Thymus (tissue), 11 donors: ENCODE measurements around the gene COL19A1. TPM values are rescaled to one million over a fixed set of nuclear protein-coding genes. Genes with fewer than 3 reads are reported as not detected.

ENCODE experiments used
- DNase-seq, 9 donors: peaks; one replicate each; pipeline ENCODE4 v3.0.0-alpha.2; 2013; ENCODE audit warnings: low spot score in 9 of 9, low read depth in 6 of 9, missing footprints in 1 of 9
- H3K27ac ChIP-seq, 2 donors: one replicate each; pipeline ENCODE4 v1.5.1; 2013; ENCODE audit warnings: control low read depth in 1 of 2, low read depth in 1 of 2, low read length in 1 of 2, mild to moderate bottlenecking in 1 of 2, moderate library complexity in 1 of 2
- H3K27me3 ChIP-seq, 2 donors: one replicate each; pipeline ENCODE4 v1.5.1; 2013; ENCODE audit warnings: low read length in 1 of 2; ENCODE audit not compliant: control insufficient read depth in 2 of 2, insufficient read depth in 1 of 2
- H3K36me3 ChIP-seq, 2 donors: one replicate each; pipeline ENCODE4 v1.5.1; 2013; ENCODE audit warnings: low read length in 1 of 2, mild to moderate bottlenecking in 1 of 2, moderate library complexity in 1 of 2; ENCODE audit not compliant: control insufficient read depth in 2 of 2, insufficient read depth in 2 of 2
- H3K4me1 ChIP-seq, 2 donors: one replicate each; pipeline ENCODE4 v1.5.1; 2013; ENCODE audit warnings: low read length in 2 of 2; ENCODE audit not compliant: control insufficient read depth in 2 of 2, insufficient read depth in 2 of 2
- H3K4me3 ChIP-seq, 2 donors: one replicate each; pipeline ENCODE4 v1.5.1; 2013; ENCODE audit warnings: low read length in 2 of 2, control low read depth in 1 of 2, mild to moderate bottlenecking in 1 of 2
- H3K9me3 ChIP-seq, 2 donors: one replicate each; pipeline ENCODE4 v1.5.1; 2013; ENCODE audit warnings: low read length in 1 of 2, mild to moderate bottlenecking in 1 of 2; ENCODE audit not compliant: control insufficient read depth in 2 of 2, insufficient read depth in 1 of 2
- WGBS: extraction: QIAGEN DNeasy Blood & Tissue Kit; methylation state at CpG from one replicate; pipeline ENCODE4 v1.1.7; 2013; 5-methylcytosine and 5-hydroxymethylcytosine counted together
- polyA plus RNA-seq: library from polyadenylated mRNA; stranded (reverse); fragments of 200-250 nt; gene quantifications from one replicate; pipeline ENCODE4 v1.2.3, GENCODE V29; 2013
- total RNA-seq: library from RNA; stranded (reverse); fragments of 120-200 nt; gene quantifications from one replicate; pipeline ENCODE4 v1.2.4, GENCODE V29; 2013
- donor health status: healthy.

Gene COL19A1
- total and polyA plus RNA-seq, 2 donors: 0.34 to 8.7 TPM

DNA sequence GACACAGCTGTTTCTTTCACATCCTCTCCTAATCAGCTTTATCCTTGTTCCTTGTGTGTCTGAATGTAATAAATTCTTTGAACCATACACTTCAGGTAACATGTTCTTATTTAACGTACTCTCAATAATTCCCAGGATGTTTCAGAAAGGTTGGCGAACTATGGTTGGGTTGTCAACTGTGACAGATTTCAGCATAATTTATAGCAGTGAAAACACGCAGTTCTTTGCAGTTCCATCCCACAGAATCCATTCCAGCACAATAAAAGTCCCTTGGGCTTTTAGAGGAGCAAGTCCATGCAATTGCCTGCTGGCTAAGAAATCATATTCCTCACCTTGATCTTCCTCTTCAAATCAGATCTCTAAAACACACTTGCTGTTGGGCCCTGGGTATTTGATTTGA is 317.2 kb downstream of the COL19A1 start:
- Histone ChIP-seq H3K27me3 (no peaks in the 10 kb centered on the region), H3K4me1 (no peaks in the 10 kb centered on the region), H3K4me3 (no peak overlapping the region), H3K36me3 (no peaks in the 10 kb centered on the region), H3K9me3 (no peaks in the 10 kb centered on the region), H3K27ac (no peak overlapping the region)
- 78% methylated on average over 3 of the region's 3 CpGs for WGBS
- no peak for DNase-seq

GRCh38 chr6:70184723-70185122 is 318.4 kb downstream of the COL19A1 start:
- H3K9me3 ChIP-seq: no peaks in the 10 kb centered on the region
- no peaks in the 10 kb centered on the region for H3K36me3 ChIP-seq
- no peak overlapping the region for H3K4me3 ChIP-seq
- H3K4me1 ChIP-seq: no peaks in the 10 kb centered on the region
- 93% methylated on average over 3 of the region's 3 CpGs for whole genome bisulfite sequencing
- no peak for DNase-seq
- no peaks in the 10 kb centered on the region for H3K27me3 ChIP-seq
- H3K27ac ChIP-seq: no peak overlapping the region

- Histone ChIP-seq H3K36me3 (no peaks in the 10 kb centered on the region), H3K27me3 (no peaks in the 10 kb centered on the region), H3K27ac (no peak overlapping the region), H3K9me3 (no peaks in the 10 kb centered on the region), H3K4me3 (no peak overlapping the region), H3K4me1 (no peaks in the 10 kb centered on the region)
- DNase-seq: no peak
- 86% methylated on average over 1 of the region's 1 CpG for WGBS
Measured at GRCh38 chr6:70186461-70186860, 320.1 kb downstream of the COL19A1 start.

DNA sequence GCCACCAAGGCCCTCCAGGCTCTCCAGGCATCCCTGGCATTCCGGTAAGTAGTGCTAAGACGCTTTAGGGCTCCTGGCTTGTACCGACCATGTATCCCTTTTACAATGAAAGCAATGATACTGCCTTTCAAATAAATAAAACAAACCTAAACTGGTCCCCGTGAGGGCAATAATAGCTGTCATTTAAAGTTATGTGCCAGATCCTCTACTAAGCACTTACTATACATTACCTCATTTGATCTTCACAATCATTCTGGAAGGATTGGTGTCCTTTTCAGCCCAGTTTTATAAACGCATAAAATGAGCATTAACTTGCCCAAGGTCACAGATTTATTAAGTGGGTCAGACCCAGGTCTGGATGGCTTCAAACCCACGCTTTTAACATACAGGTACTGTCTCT is 321.8 kb downstream of the COL19A1 start:
- 94% methylated on average over 6 of the region's 6 CpGs for WGBS

DNA sequence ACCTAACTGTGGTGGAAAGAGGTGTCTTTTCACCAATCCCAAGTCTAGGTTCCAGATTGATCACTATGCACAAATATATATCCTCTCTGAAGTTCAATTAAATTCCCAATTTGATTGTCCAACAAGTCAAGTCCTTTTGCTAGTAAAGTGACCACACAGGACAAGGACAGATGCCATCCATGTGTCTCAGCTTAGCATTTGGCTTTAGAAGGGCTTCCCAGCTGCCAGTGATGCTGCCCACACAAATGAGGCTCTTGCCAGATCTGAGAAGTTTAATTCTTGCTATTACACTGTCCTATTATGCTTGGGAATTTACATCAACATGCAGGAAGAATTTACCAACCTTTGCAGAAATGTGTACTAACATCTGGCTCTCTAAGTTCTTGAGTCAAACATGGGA is 328.1 kb downstream of the COL19A1 start:
- Histone ChIP-seq H3K27ac (no peak overlapping the region), H3K36me3 (no peaks in the 10 kb centered on the region), H3K4me1 (no peaks in the 10 kb centered on the region), H3K4me3 (no peak overlapping the region), H3K9me3 (no peaks in the 10 kb centered on the region), H3K27me3 (no peaks in the 10 kb centered on the region)
- no peak for DNase-seq

More for the DNA sequence above, 321.8 kb downstream of the COL19A1 start:
- DNase-seq: no peak
- no peak overlapping the region for H3K4me3 ChIP-seq
- H3K4me1 ChIP-seq: no peaks in the 10 kb centered on the region
- no peaks in the 10 kb centered on the region for H3K9me3 ChIP-seq
- H3K27ac ChIP-seq: no peak overlapping the region
- no peaks in the 10 kb centered on the region for H3K36me3 ChIP-seq
- no peaks in the 10 kb centered on the region for H3K27me3 ChIP-seq

- no peak overlapping the region for H3K27ac ChIP-seq
- no peaks in the 10 kb centered on the region for H3K4me1 ChIP-seq
- H3K4me3 ChIP-seq: no peak overlapping the region
- WGBS: 92% methylated on average over 2 of the region's 2 CpGs
- DNase-seq: no peak
- no peaks in the 10 kb centered on the region for H3K27me3 ChIP-seq
- no peaks in the 10 kb centered on the region for H3K36me3 ChIP-seq
- no peaks in the 10 kb centered on the region for H3K9me3 ChIP-seq
Measured at GRCh38 chr6:70196531-70196930, 330.2 kb downstream of the COL19A1 start.

DNA sequence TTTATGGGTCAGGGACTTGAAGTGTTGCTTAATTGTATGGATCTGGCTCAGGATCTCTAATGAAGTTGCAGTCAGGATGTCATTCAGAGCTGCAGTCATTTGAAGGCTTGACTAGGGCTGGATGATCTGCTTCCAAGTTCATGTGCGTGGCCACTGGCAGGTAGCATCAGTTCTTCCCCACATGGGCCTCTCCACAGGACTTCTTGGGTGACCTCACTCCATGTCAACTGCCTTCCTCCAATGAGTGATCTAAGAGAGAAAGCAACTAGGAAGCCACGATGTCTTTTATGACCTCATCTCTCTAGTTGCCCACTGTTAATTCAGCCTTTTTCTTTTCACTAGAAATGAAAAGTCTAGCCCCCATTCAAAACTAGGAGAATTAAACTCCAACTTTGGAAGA is 332.4 kb downstream of the COL19A1 start:
- no peak overlapping the region for H3K4me3 ChIP-seq
- no peak overlapping the region for H3K27ac ChIP-seq
- WGBS: 89% methylated on average over 2 of the region's 2 CpGs
- DNase-seq: no peak
- H3K4me1 ChIP-seq: no peaks in the 10 kb centered on the region
- H3K36me3 ChIP-seq: no peaks in the 10 kb centered on the region
- no peaks in the 10 kb centered on the region for H3K9me3 ChIP-seq
- H3K27me3 ChIP-seq: no peaks in the 10 kb centered on the region

DNA sequence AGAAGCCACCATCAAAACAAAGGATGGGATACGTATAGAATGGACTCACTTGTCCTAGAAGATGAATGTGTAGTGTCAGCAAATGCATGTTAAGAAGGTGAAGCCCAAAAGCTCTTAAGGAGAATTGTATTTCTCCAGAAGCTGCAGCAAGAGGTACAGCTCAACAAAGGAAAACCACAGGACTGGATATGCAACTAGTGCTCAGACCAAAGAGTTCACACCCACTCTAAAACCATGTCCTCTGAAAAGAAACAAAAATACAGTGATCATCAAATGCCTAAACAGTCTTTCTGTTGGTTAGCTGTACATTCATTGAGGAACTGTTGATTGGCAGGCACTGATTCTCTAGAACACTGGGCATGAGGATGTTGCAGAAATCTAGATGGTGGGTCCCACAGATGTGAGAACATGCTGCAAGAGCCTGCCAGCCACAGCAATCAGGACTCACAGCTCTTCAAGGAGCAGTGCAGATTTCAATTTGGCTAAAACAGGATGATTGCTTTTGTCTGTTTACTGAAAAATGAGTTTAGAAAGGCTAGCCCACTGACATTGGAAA is 342.0 kb downstream of the COL19A1 start:
- H3K4me3 ChIP-seq: no peak overlapping the region
- H3K36me3 ChIP-seq: no peaks in the 10 kb centered on the region
- H3K27ac ChIP-seq: no peak overlapping the region
- H3K27me3 ChIP-seq: no peaks in the 10 kb centered on the region
- DNase-seq: no peak
- no peaks in the 10 kb centered on the region for H3K9me3 ChIP-seq
- no peaks in the 10 kb centered on the region for H3K4me1 ChIP-seq
- WGBS: 90% methylated on average over 1 of the region's 1 CpG

DNA sequence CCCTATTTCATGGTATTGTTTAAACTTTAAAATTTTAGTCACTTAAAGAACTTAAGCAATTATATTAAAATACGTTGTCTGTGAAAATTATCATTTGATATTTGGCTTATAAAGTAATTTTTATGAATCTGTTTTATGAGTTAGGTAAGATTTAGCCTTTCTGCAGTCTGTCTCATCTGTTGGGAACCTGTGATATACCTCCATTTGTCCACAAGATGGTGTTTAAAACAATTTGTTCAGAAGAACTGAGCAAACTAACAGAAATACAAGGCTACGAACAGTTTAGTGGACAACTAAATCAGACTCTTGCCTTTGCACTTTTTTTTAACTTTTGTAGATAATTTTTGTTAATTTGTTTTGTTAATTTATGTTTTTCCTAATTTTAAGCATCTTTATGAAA is 344.1 kb downstream of the COL19A1 start:
- no peaks in the 10 kb centered on the region for H3K4me1 ChIP-seq
- H3K27ac ChIP-seq: no peak overlapping the region
- no peaks in the 10 kb centered on the region for H3K36me3 ChIP-seq
- no peak for DNase-seq
- H3K4me3 ChIP-seq: no peak overlapping the region
- no peaks in the 10 kb centered on the region for H3K27me3 ChIP-seq
- 77% methylated on average over 2 of the region's 2 CpGs for WGBS
- no peaks in the 10 kb centered on the region for H3K9me3 ChIP-seq
